Naive thymus-derived CD4-positive, alpha-beta T cell (primary cell): Measurements from ENCODE around the gene KCNE3. TPM values are rescaled to one million over a fixed set of nuclear protein-coding genes. Genes with fewer than 3 reads are reported as not detected.

ENCODE experiments used
- ATAC-seq: fragments of 150-1000 bp; cut with Tn5 transposase; 2 replicates; pipeline ENCODE4 v1.10.0; 2021; ENCODE audit warnings: mild to moderate bottlenecking, moderate library complexity
- CTCF ChIA-PET: fragments of 350-600 bp; sonication (Branson Sonifier 250); formaldehyde crosslinking; loops from one replicate; lab custom pipeline; 2021; ENCODE audit warnings: antibody characterized with exemption; lab: Charles Lee
- POLR2A ChIA-PET: fragments of 350-600 bp; sonication (Branson Sonifier 250); formaldehyde crosslinking; loops from one replicate; lab custom pipeline; 2021; ENCODE audit warnings: antibody characterized with exemption, inconsistent platforms; lab: Charles Lee
- DNase-seq, 9 donors: peaks; one replicate each; pipeline versions ENCODE4 v3.0.0 to v3.0.0-alpha.2; 2020 to 2022; ENCODE audit warnings: mixed read lengths in 1 of 9
- H3K27ac ChIP-seq: one replicate; pipeline ENCODE4 v1.7.0; 2013; ENCODE audit warnings: mild to moderate bottlenecking, low read depth, low read length, moderate library complexity
- H3K27me3 ChIP-seq, 2 donors: one replicate each; pipeline ENCODE4 v1.7.0; 2013; ENCODE audit warnings: low read length in 2 of 2, mild to moderate bottlenecking in 2 of 2, moderate library complexity in 2 of 2; ENCODE audit not compliant: control insufficient read depth in 2 of 2, insufficient read depth in 2 of 2
- H3K36me3 ChIP-seq, 3 experiments: 1 replicate in 2 of 3; 2 replicates in 1 of 3; pipeline ENCODE4 v1.7.0; 2013; ENCODE audit warnings: low read length in 3 of 3, mild to moderate bottlenecking in 3 of 3, moderate library complexity in 1 of 3; ENCODE audit not compliant: insufficient read depth in 3 of 3, control insufficient read depth in 2 of 3
- H3K4me1 ChIP-seq, 2 donors: one replicate each; pipeline ENCODE4 v1.7.0; 2013; ENCODE audit warnings: low read length in 2 of 2, mild to moderate bottlenecking in 2 of 2, moderate library complexity in 1 of 2; ENCODE audit not compliant: control insufficient read depth in 2 of 2, insufficient read depth in 2 of 2
- H3K4me3 ChIP-seq: 2 replicates; pipeline ENCODE4 v1.7.0; 2013; ENCODE audit warnings: mild to moderate bottlenecking, low read length
- H3K9me3 ChIP-seq, 3 experiments: 1 replicate in 2 of 3; 2 replicates in 1 of 3; pipeline ENCODE4 v1.7.0; 2013; ENCODE audit warnings: low read length in 3 of 3; ENCODE audit not compliant: control insufficient read depth in 2 of 3
- H3K27ac Mint-ChIP-seq, 9 donors: one replicate each; pipeline ENCODE4 v1.8.0; 2020 to 2022; ENCODE audit warnings: mixed read lengths in 9 of 9, mild to moderate bottlenecking in 8 of 9, moderate library complexity in 5 of 9, inconsistent platforms in 2 of 9
- H3K27me3 Mint-ChIP-seq, 5 donors: one replicate each; pipeline ENCODE4 v1.8.0; 2021 to 2022; ENCODE audit warnings: mixed read lengths in 5 of 5, mild to moderate bottlenecking in 1 of 5
- H3K36me3 Mint-ChIP-seq, 5 donors: one replicate each; pipeline ENCODE4 v1.8.0; 2020 to 2022; ENCODE audit warnings: mixed read lengths in 5 of 5, mild to moderate bottlenecking in 3 of 5, inconsistent platforms in 1 of 5
- H3K4me1 Mint-ChIP-seq, 7 donors: one replicate each; pipeline ENCODE4 v1.8.0; 2020 to 2022; ENCODE audit warnings: mixed read lengths in 7 of 7, mild to moderate bottlenecking in 3 of 7, inconsistent platforms in 1 of 7
- H3K4me3 Mint-ChIP-seq, 10 donors: one replicate each; pipeline ENCODE4 v1.8.0; 2020 to 2022; ENCODE audit warnings: mild to moderate bottlenecking in 10 of 10, mixed read lengths in 10 of 10, moderate library complexity in 6 of 10, inconsistent platforms in 2 of 10
- H3K9me3 Mint-ChIP-seq, 11 donors: one replicate each; pipeline ENCODE4 v1.8.0; 2020 to 2022; ENCODE audit warnings: mixed read lengths in 11 of 11, mild to moderate bottlenecking in 4 of 11, inconsistent platforms in 1 of 11, moderate library complexity in 1 of 11
- intact Hi-C, 2 donors: fragments of 100-400 bp; cut with micrococcal nuclease; formaldehyde crosslinking; loops; one replicate each; pipeline ENCODE4 v1.15.1; 2023
- polyA plus RNA-seq, 2 donors: library from polyadenylated mRNA; unstranded; fragments of 300-500 nt; fragmentation: Illumina TruSeq; gene quantifications; one replicate each; pipeline ENCODE4 v1.2.3, GENCODE V29; 2021
- total RNA-seq, 6 experiments: library from RNA in 5 of 6; stranded (reverse) in 5 of 6; gene quantifications; 1 replicate in 5 of 6; 2 replicates in 1 of 6; pipeline ENCODE4 v1.2.3 and lab custom pipeline; 2021 to 2026

Gene KCNE3
- total and polyA plus RNA-seq, 7 experiments from 2014 or later = 0.27 to 16.4 (median 0.97) TPM; not detected in 3

GRCh38 chr11:74450318-74450717 is 17.0 kb downstream of the KCNE3 start:
- Mint-ChIP-seq H3K27ac (no peak overlapping the region), H3K9me3 (no peaks in the 10 kb centered on the region), H3K36me3 (no peaks in the 10 kb centered on the region), H3K4me1 (peaks cover 0 to 6% (median 5%) of the 10 kb centered on the region in 7 donors), H3K4me3 (no peak overlapping the region), H3K27me3 (peaks cover 0 to 10% (median 7%) of the 10 kb centered on the region in 5 donors)
- Histone ChIP-seq H3K4me1 (no peaks in the 10 kb centered on the region), H3K9me3 (no peaks in the 10 kb centered on the region), H3K36me3 (no peaks in the 10 kb centered on the region), H3K27me3 (no peaks in the 10 kb centered on the region), H3K4me3 (no peak overlapping the region), H3K27ac (no peak overlapping the region)
- DNase-seq = no peak
- ChIA-PET CTCF (interaction anchor here (0.7 to 8.8 kb wide), 15 partner anchors 10 to 195 kb away, joined by 3 to 159 read pairs (median 6); partner anchors contain the start of gene PGM2L1), POLR2A (interaction anchor here (1.0 kb wide), 1 partner anchor 61 kb away, joined by 4 read pairs; no protein-coding TSS in a partner anchor)
- intact Hi-C loops = loop anchor here in 1 of 2 donors (10.0 kb wide), 1 partner anchor 284 kb away; the partner anchor contains the start of gene CHRDL2
- no peak for ATAC-seq

GRCh38 chr11:74449369-74449931 is 17.9 kb downstream of the KCNE3 start:
- Mint-ChIP-seq H3K4me1 (peaks cover 0 to 6% (median 5%) of the 10 kb centered on the region in 7 donors), H3K36me3 (no peaks in the 10 kb centered on the region), H3K4me3 (no peak overlapping the region), H3K27me3 (peaks cover 0 to 10% (median 7%) of the 10 kb centered on the region in 5 donors), H3K9me3 (no peaks in the 10 kb centered on the region), H3K27ac (peak overlapping the region in 1 of 9 donors; percentile 56)
- no peaks in the 10 kb centered on the region for H3K9me3 ChIP-seq
- no peaks in the 10 kb centered on the region for H3K4me1 ChIP-seq
- no peaks in the 10 kb centered on the region for H3K36me3 ChIP-seq
- intact Hi-C loops = loop anchor here (1.0 kb wide), 4 partner anchors 61 to 485 kb away; no protein-coding TSS in a partner anchor
- ATAC-seq (peak; percentile 92), DNase-seq (peak in 7 of 9 donors; percentile 56 to 77 (median 67))
- ChIA-PET POLR2A (interaction anchor here (1.1 kb wide), 2 partner anchors 51 to 60 kb away, joined by 4 to 5 read pairs; partner anchors contain the start of gene PGM2L1), CTCF (interaction anchor here (0.7 to 8.8 kb wide), 20 partner anchors 11 to 194 kb away, joined by 3 to 159 read pairs (median 5); partner anchors contain the start of gene PGM2L1)
- H3K27ac ChIP-seq = no peak overlapping the region
- no peaks in the 10 kb centered on the region for H3K27me3 ChIP-seq
- no peak overlapping the region for H3K4me3 ChIP-seq

- ChIA-PET CTCF (interaction anchor here (0.7 to 8.8 kb wide), 5 partner anchors 56 to 193 kb away, joined by 3 to 159 read pairs (median 4); no protein-coding TSS in a partner anchor), POLR2A (no interaction called here)
- no peaks in the 10 kb centered on the region for H3K27me3 ChIP-seq
- H3K36me3 ChIP-seq = no peaks in the 10 kb centered on the region
- Mint-ChIP-seq H3K27me3 (peaks cover 0 to 9% (median 4%) of the 10 kb centered on the region in 5 donors), H3K36me3 (no peaks in the 10 kb centered on the region), H3K27ac (no peak overlapping the region), H3K4me1 (peaks cover 0 to 2% (median 0%) of the 10 kb centered on the region in 7 donors), H3K9me3 (no peaks in the 10 kb centered on the region), H3K4me3 (no peak overlapping the region)
- DNase-seq (no peak), ATAC-seq (no peak)
- no peak overlapping the region for H3K4me3 ChIP-seq
- H3K27ac ChIP-seq = no peak overlapping the region
- no peaks in the 10 kb centered on the region for H3K4me1 ChIP-seq
- H3K9me3 ChIP-seq = no peaks in the 10 kb centered on the region
- intact Hi-C loops = no loop called here
Observed at GRCh38 chr11:74447720-74448119, 19.6 kb downstream of the KCNE3 start.

- H3K9me3 Mint-ChIP-seq = peaks cover 0 to under 1% (median 0%) of the 10 kb centered on the region in 11 donors
- Histone ChIP-seq H3K9me3 (no peaks in the 10 kb centered on the region), H3K4me3 (no peak overlapping the region), H3K4me1 (no peaks in the 10 kb centered on the region), H3K27ac (no peak overlapping the region), H3K36me3 (no peaks in the 10 kb centered on the region), H3K27me3 (no peaks in the 10 kb centered on the region)
- H3K27me3 Mint-ChIP-seq = peaks cover 0 to 6% (median 0%) of the 10 kb centered on the region in 5 donors
- ChIA-PET CTCF (interaction anchor here (0.8 to 8.8 kb wide), 2 partner anchors 55 to 124 kb away, joined by 3 to 159 read pairs; no protein-coding TSS in a partner anchor), POLR2A (no interaction called here)
- peaks cover 0 to 2% (median 0%) of the 10 kb centered on the region in 7 donors for H3K4me1 Mint-ChIP-seq
- DNase-seq (no peak), ATAC-seq (no peak)
- no peak overlapping the region for H3K27ac Mint-ChIP-seq
- no peaks in the 10 kb centered on the region for H3K36me3 Mint-ChIP-seq
- no peak overlapping the region for H3K4me3 Mint-ChIP-seq
- intact Hi-C loops = no loop called here
Observed at GRCh38 chr11:74446532-74446938, 20.8 kb downstream of the KCNE3 start.

GRCh38 chr11:74444173-74444826 is 23.0 kb downstream of the KCNE3 start:
- intact Hi-C loops = no loop called here
- no peak overlapping the region for H3K27ac ChIP-seq
- ChIA-PET CTCF (interaction anchor here (1.2 to 8.8 kb wide), 4 partner anchors 9 to 189 kb away, joined by 3 to 159 read pairs (median 7); no protein-coding TSS in a partner anchor), POLR2A (no interaction called here)
- H3K36me3 ChIP-seq = no peaks in the 10 kb centered on the region
- Mint-ChIP-seq H3K9me3 (peaks cover 0 to 10% (median 0%) of the 10 kb centered on the region in 11 donors), H3K4me1 (peaks cover 0 to 2% (median 0%) of the 10 kb centered on the region in 7 donors), H3K36me3 (no peaks in the 10 kb centered on the region), H3K4me3 (no peak overlapping the region), H3K27ac (peak overlapping the region in 1 of 9 donors; percentile 62), H3K27me3 (peaks cover 0 to 2% (median 0%) of the 10 kb centered on the region in 5 donors)
- no peaks in the 10 kb centered on the region for H3K4me1 ChIP-seq
- H3K9me3 ChIP-seq = no peaks in the 10 kb centered on the region
- H3K27me3 ChIP-seq = no peaks in the 10 kb centered on the region
- ATAC-seq (no peak), DNase-seq (no peak)
- no peak overlapping the region for H3K4me3 ChIP-seq

- H3K4me1 Mint-ChIP-seq = no peaks in the 10 kb centered on the region
- peak overlapping the region in 1 of 9 donors; percentile 57 for H3K27ac Mint-ChIP-seq
- ChIA-PET CTCF (interaction anchor here (0.6 to 8.8 kb wide), 4 partner anchors 11 to 56 kb away, joined by 3 to 159 read pairs (median 4); no protein-coding TSS in a partner anchor), POLR2A (no interaction called here)
- Histone ChIP-seq H3K27me3 (no peaks in the 10 kb centered on the region), H3K36me3 (no peaks in the 10 kb centered on the region), H3K4me3 (no peak overlapping the region), H3K4me1 (no peaks in the 10 kb centered on the region), H3K27ac (no peak overlapping the region), H3K9me3 (no peaks in the 10 kb centered on the region)
- H3K27me3 Mint-ChIP-seq = no peaks in the 10 kb centered on the region
- intact Hi-C loops = no loop called here
- H3K9me3 Mint-ChIP-seq = peaks cover 0 to 10% (median 0%) of the 10 kb centered on the region in 11 donors
- ATAC-seq = no peak
- no peaks in the 10 kb centered on the region for H3K36me3 Mint-ChIP-seq
- DNase-seq = no peak
- no peak overlapping the region for H3K4me3 Mint-ChIP-seq
Observed at GRCh38 chr11:74443071-74443864, 24.1 kb downstream of the KCNE3 start.
